ENCODE data around the gene MMS19. TPM values are rescaled to one million over a fixed set of nuclear protein-coding genes. Genes with fewer than 3 reads are reported as not detected.

Gene MMS19
- total and polyA plus RNA-seq, 10 donors, result 53.5 to 101 (median 60.6) TPM

GRCh38 chr10:97520520-97520919 is 22.3 kb upstream of the MMS19 start:
- Histone ChIP-seq H3K27me3 (replicated peaks in 1 of 7) (no peaks in the 10 kb centered on the region), H3K4me3 (no peak overlapping the region), H3K4me1 (peaks cover 0 to 21% (median 9%) of the 10 kb centered on the region in 6 donors), H3K9me3 (no peaks in the 10 kb centered on the region), H3K36me3 (no peaks in the 10 kb centered on the region), H3K27ac (no peak overlapping the region)
- TF ChIP-seq POLR2A (IDR thresholded peaks at IDR 0.05) (no peak), POLR2AphosphoS5 (IDR thresholded peaks at IDR 0.05) (no peak)
- peak; percentile 41 for DNase-seq
- intact Hi-C loops (cut with DNase I; ENCODE audit: low total_unique reads), result no loop called here
- WGBS, 5 donors, result 62 to 96% (median 87%) methylated on average over 5 of the region's 5 CpGs

- peaks cover 0 to 21% (median 9%) of the 10 kb centered on the region in 6 donors for H3K4me1 ChIP-seq
- no peak for DNase-seq
- H3K4me3 ChIP-seq, result no peak overlapping the region
- TF ChIP-seq POLR2A (IDR thresholded peaks at IDR 0.05), result no peak
- no peak for TF ChIP-seq POLR2AphosphoS5 (IDR thresholded peaks at IDR 0.05)
- TF ChIP-seq CTCF (IDR thresholded peaks at IDR 0.05 in 8 of 11, conservative IDR thresholded peaks at IDR 0.05 in 3 of 11), result no peak
- H3K36me3 ChIP-seq, result no peaks in the 10 kb centered on the region
- H3K9me3 ChIP-seq, result no peaks in the 10 kb centered on the region
- H3K27me3 ChIP-seq (replicated peaks in 1 of 7), result no peaks in the 10 kb centered on the region
- WGBS, 5 donors, result 32 to 74% (median 60%) methylated on average over 2 of the region's 2 CpGs
- H3K27ac ChIP-seq, result no peak overlapping the region
- intact Hi-C loops (cut with DNase I; ENCODE audit: low total_unique reads), result no loop called here
These were observed 21.1 kb upstream of the MMS19 start for GRCh38 chr10:97519342-97519741.

- peak overlapping the region in 4 of 8 donors; percentile 15 to 51 (median 36) for H3K27ac ChIP-seq
- H3K4me1 ChIP-seq, result peaks cover 0 to 21% (median 9%) of the 10 kb centered on the region in 6 donors
- no peak overlapping the region for H3K4me3 ChIP-seq
- intact Hi-C loops (cut with DNase I; ENCODE audit: low total_unique reads), result no loop called here
- no peaks in the 10 kb centered on the region for H3K36me3 ChIP-seq
- DNase-seq, result no peak
- 30 to 40% (median 34%) methylated on average over 10 of the region's 10 CpGs for WGBS, 5 donors
- no peak for TF ChIP-seq POLR2A (IDR thresholded peaks at IDR 0.05)
- TF ChIP-seq CTCF (IDR thresholded peaks at IDR 0.05 in 8 of 11, conservative IDR thresholded peaks at IDR 0.05 in 3 of 11), result no peak
- peak in 1 of 3 donors; percentile 17 for TF ChIP-seq POLR2AphosphoS5 (IDR thresholded peaks at IDR 0.05)
- no peaks in the 10 kb centered on the region for H3K27me3 ChIP-seq (replicated peaks in 1 of 7)
- no peaks in the 10 kb centered on the region for H3K9me3 ChIP-seq
These were observed 20.2 kb upstream of the MMS19 start for GRCh38 chr10:97518301-97519043.

GRCh38 chr10:97517778-97518300 is 19.6 kb upstream of the MMS19 start:
- Histone ChIP-seq H3K27me3 (replicated peaks in 1 of 7) (no peaks in the 10 kb centered on the region), H3K4me1 (peaks cover 0 to 21% (median 9%) of the 10 kb centered on the region in 6 donors), H3K36me3 (no peaks in the 10 kb centered on the region), H3K9me3 (no peaks in the 10 kb centered on the region), H3K4me3 (no peak overlapping the region), H3K27ac (peak overlapping the region in 3 of 8 donors; percentile 34 to 51 (median 39))
- no peak for TF ChIP-seq POLR2AphosphoS5 (IDR thresholded peaks at IDR 0.05)
- DNase-seq, result peak; percentile 61
- intact Hi-C loops (cut with DNase I; ENCODE audit: low total_unique reads), result no loop called here
- WGBS, 5 donors, result 47 to 81% (median 62%) methylated on average over 5 to 6 of the region's 6 CpGs

- Histone ChIP-seq H3K4me1 (peaks cover 0 to 21% (median 9%) of the 10 kb centered on the region in 6 donors), H3K27me3 (replicated peaks in 1 of 7) (no peaks in the 10 kb centered on the region), H3K36me3 (no peaks in the 10 kb centered on the region), H3K4me3 (no peak overlapping the region), H3K27ac (peak overlapping the region in 2 of 8 donors; percentile 34 to 51), H3K9me3 (no peaks in the 10 kb centered on the region)
- DNase-seq, result peak; percentile 55
- 82 to 92% (median 85%) methylated on average over 12 to 15 of the region's 15 CpGs for WGBS, 5 donors
- intact Hi-C loops (cut with DNase I; ENCODE audit: low total_unique reads), result no loop called here
- TF ChIP-seq CTCF (IDR thresholded peaks at IDR 0.05 in 8 of 11, conservative IDR thresholded peaks at IDR 0.05 in 3 of 11) (no peak), POLR2A (IDR thresholded peaks at IDR 0.05) (no peak)
These were observed 19.0 kb upstream of the MMS19 start for GRCh38 chr10:97517096-97517750.
